HepG2 (cell line): Measurements from ENCODE around the gene S100A16. TPM values are rescaled to one million over a fixed set of nuclear protein-coding genes. Genes with fewer than 3 reads are reported as not detected.

Experiments used
- ADNP ChIP-seq: sonication (generic); formaldehyde crosslinking; IDR thresholded peaks from 2 replicates; pipeline ENCODE4 v1.4.0; 2020; ENCODE audit warnings: missing genetic modification reagents
- ATF6 ChIP-seq: sonication (generic); formaldehyde crosslinking; conservative IDR thresholded peaks from 2 replicates; pipeline ENCODE4 v1.4.0; 2020; ENCODE audit warnings: missing genetic modification reagents
- FUBP1 ChIP-seq: sonication (generic); formaldehyde crosslinking; IDR thresholded peaks from 2 replicates; pipeline ENCODE4 v1.5.1; 2020; ENCODE audit warnings: missing genetic modification reagents, mild to moderate bottlenecking, borderline replicate concordance
- MED8 ChIP-seq: sonication (generic); formaldehyde crosslinking; IDR thresholded peaks from 2 replicates; pipeline ENCODE4 v1.8.1; 2023; ENCODE audit warnings: mild to moderate bottlenecking, missing genetic modification reagents; ENCODE audit not compliant: insufficient replicate concordance
- SNAPC4 ChIP-seq: sonication (generic); formaldehyde crosslinking; IDR thresholded peaks from 2 replicates; pipeline ENCODE4 v1.4.0; 2020; ENCODE audit warnings: mild to moderate bottlenecking, missing genetic modification reagents
- SRSF9 ChIP-seq: fragments of 200-400 bp; formaldehyde crosslinking; IDR thresholded peaks from 2 replicates; pipeline ENCODE4 v1.6.1; 2018; ENCODE audit warnings: borderline replicate concordance, mild to moderate bottlenecking, low read depth, low read length; ENCODE audit not compliant: insufficient read depth, poor library complexity, severe bottlenecking
- TARDBP ChIP-seq: sonication (generic); formaldehyde crosslinking; IDR thresholded peaks from 2 replicates; pipeline ENCODE4 v1.8.0; 2022; ENCODE audit warnings: mild to moderate bottlenecking, missing genetic modification reagents
- YY1 ChIP-seq: IDR thresholded peaks from 2 replicates; pipeline ENCODE4 v1.6.1; 2011; ENCODE audit warnings: low read length, low read depth, moderate library complexity, mild to moderate bottlenecking; ENCODE audit not compliant: insufficient read depth, insufficient replicate concordance
- ZNF18 ChIP-seq: sonication (generic); formaldehyde crosslinking; IDR thresholded peaks from 2 replicates; pipeline ENCODE4 v1.8.0; 2022; ENCODE audit warnings: mild to moderate bottlenecking, missing genetic modification reagents; ENCODE audit not compliant: insufficient replicate concordance
- ZNF639 ChIP-seq: conservative IDR thresholded peaks from 2 replicates; pipeline ENCODE4 v1.6.1; 2018; ENCODE audit warnings: missing genetic modification reagents
- polyA plus RNA-seq, 8 experiments: library from polyadenylated mRNA; depleted of rRNA in 3 of 8; stranded (reverse) in 7 of 8; unstranded in 1 of 8; fragments of >200 nt; fragmentation: Illumina TruSeq in 4 of 8; extraction: Trizol in 4 of 8; gene quantifications; 2 replicates each; pipeline versions ENCODE4 v1.2.1 to v1.2.3, GENCODE V29; 2011 to 2016; ENCODE audit warnings: low read depth in 4 of 8, missing spikeins in 1 of 8, mixed read lengths in 1 of 8; ENCODE audit not compliant: insufficient read depth in 1 of 8
- total RNA-seq, 5 experiments: library from RNA; depleted of rRNA; stranded (reverse); fragments of >200 nt; fragmentation: Illumina TruSeq; extraction: Trizol; gene quantifications; 2 replicates each; pipeline ENCODE4 v1.2.3, GENCODE V29; 2016; ENCODE audit warnings: low read depth in 1 of 5
- TF ChIP-seq, protein P1 (sequence below): sonication (generic); formaldehyde crosslinking; IDR thresholded peaks from 2 replicates; pipeline ENCODE4 v1.5.0; 2020; ENCODE audit warnings: mild to moderate bottlenecking, missing genetic modification reagents

S100A16 gene
- total and polyA plus RNA-seq, 2 of the 13 experiments (the other 11 are each of a cell fraction or from before 2014, with no cell fraction given): 46.0 to 195 TPM

DNA sequence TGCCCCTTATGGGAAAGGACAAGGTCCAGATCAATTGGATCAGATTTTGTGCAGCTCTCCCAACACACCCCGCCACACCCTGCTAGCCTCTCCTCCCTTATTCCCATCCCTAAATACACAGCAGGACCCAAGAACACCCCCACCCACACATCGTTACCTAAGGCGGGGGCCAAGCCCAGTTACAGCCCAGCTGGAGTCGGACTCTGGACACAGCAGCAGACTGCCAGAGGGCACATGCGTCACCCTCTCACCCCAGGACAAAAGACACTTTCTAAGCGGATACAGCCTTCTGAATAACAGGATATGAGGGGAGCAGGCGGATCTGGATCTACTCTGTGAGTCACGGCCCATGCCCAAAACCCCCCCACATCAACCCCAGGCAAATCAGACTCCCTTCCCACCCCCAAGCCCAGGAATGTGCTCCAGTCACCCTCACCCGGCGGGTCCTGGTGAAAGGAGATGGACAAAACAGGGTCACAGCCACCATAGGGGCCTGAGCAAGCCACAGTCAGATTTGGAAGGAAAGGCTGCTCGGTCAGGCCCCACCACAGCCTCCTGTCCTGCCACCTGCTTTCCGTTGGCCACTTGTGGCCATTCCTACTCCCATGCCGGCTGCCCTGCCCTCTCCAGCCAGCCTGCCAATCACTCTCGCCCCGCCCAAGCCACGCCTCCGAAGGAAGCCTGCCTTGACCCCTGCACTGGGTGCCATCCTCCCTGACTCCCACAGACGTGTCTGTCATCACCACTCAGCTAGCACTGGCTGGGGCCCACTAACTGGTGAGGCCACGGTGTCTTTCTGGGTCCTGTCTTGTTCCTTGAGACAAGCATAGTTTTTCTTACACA, 4.0 kb downstream of the S100A16 start (continued):
- TF ChIP-seq ZNF18 (CRISPR knock-in tag) (peak; percentile 85), ADNP (CRISPR knock-in tag) (no peak), SNAPC4 (CRISPR knock-in tag) (no peak), MED8 (no peak), YY1 (peak; percentile 59), TARDBP (CRISPR knock-in tag) (no peak; the same call in none of the 2 replicates), ATF6 (CRISPR knock-in tag) (no peak), FUBP1 (CRISPR knock-in tag) (no peak), SRSF9 (no peak), ZNF639 (CRISPR knock-in tag) (0 out of 2 replicates have a peak, but pooled peaks have one; percentile 39)
- TF ChIP-seq, protein P1, sequence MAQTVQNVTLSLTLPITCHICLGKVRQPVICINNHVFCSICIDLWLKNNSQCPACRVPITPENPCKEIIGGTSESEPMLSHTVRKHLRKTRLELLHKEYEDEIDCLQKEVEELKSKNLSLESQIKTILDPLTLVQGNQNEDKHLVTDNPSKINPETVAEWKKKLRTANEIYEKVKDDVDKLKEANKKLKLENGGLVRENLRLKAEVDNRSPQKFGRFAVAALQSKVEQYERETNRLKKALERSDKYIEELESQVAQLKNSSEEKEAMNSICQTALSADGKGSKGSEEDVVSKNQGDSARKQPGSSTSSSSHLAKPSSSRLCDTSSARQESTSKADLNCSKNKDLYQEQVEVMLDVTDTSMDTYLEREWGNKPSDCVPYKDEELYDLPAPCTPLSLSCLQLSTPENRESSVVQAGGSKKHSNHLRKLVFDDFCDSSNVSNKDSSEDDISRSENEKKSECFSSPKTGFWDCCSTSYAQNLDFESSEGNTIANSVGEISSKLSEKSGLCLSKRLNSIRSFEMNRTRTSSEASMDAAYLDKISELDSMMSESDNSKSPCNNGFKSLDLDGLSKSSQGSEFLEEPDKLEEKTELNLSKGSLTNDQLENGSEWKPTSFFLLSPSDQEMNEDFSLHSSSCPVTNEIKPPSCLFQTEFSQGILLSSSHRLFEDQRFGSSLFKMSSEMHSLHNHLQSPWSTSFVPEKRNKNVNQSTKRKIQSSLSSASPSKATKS: 0 out of 2 replicates have a peak, but pooled peaks have one; percentile 52
